Measurements from ENCODE around the gene MAP7D3.
A peak's percentile ranks its signal among the peaks of the same experiment; 100 is the strongest.

Gene MAP7D3

GRCh38 chrX:136205882-136206380, 45.3 kb downstream of the MAP7D3 start:
- DNase-seq (ENCODE audit: low spot score): no peak

- no peak for DNase-seq (ENCODE audit: low spot score)
These were observed 46.6 kb downstream of the MAP7D3 start for GRCh38 chrX:136204571-136204970.

- no peak for DNase-seq (ENCODE audit: low spot score)
These were observed 47.2 kb downstream of the MAP7D3 start for GRCh38 chrX:136203951-136204350.

- DNase-seq (ENCODE audit: low spot score): no peak
These were observed 47.8 kb downstream of the MAP7D3 start for GRCh38 chrX:136203438-136203837.

- no peak for DNase-seq (ENCODE audit: low spot score)
These were observed 48.3 kb downstream of the MAP7D3 start for GRCh38 chrX:136202889-136203288.

- DNase-seq (ENCODE audit: low spot score): no peak
These were observed 49.6 kb downstream of the MAP7D3 start for GRCh38 chrX:136201601-136202000.

DNA sequence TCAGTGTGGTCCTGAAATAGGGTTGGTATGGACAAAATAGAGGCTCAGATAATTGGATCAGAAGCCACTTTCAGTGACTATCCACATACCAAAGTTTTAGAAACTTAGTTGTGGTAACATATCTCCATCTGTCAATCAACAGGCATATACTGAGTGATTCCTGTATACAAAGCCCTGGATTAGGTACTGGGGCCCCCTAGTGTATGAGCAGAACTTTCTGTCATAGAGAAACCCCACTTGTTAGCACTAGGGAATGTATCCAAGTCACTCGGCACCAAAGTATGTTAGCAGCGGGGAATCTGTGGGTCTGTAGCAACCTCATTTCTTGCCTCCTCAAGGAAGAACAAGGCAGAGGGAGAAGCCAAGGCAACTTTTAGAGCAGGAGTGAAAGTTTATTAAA, 50.7 kb downstream of the MAP7D3 start:
- DNase-seq (ENCODE audit: low spot score): peak; percentile 14

DNA sequence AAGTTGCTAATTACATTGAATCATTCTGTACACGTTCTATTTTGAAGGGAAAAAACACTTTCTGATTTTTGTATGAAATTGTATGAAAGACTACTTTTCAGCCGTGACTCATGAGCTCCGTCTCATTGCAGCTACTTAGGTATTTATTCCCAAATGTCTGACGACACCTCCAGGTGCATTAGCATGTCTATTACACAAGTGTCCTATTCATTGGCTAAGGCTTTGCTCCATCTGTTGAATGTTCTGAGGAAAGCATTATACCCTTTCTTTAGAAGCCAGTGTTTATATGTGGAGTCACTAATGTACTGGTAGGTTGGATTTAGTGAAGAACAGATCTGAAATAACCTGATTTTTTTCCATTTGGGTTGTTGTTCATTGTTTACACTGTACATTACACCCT, 51.8 kb downstream of the MAP7D3 start:
- DNase-seq (ENCODE audit: low spot score): no peak

GRCh38 chrX:136198678-136199243, 52.4 kb downstream of the MAP7D3 start:
- DNase-seq (ENCODE audit: low spot score): no peak

GRCh38 chrX:136198010-136198409, 53.2 kb downstream of the MAP7D3 start:
- DNase-seq (ENCODE audit: low spot score): no peak

DNA sequence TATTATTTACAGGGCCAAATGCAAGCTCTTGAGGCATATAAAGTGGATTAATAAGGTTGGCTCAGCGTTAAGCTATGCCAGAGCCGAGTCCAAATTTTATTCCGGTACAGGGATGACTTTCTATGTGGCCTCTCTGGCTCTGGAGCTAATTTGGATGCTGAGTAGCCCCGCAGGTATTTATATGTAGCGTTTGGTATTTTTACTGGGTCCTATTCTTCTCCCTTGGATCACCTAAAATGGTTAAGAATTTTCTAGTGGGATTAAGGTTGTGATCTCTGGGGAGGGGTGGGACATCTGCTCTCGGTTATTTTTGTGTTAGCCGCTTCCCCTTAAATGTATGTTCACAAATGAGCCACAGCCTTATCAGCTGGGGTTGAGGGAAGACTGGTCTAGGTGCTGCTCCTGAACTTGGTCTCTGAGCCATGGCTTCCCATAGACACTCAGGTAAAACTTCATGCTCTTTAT, 54.5 kb downstream of the MAP7D3 start:
- DNase-seq (ENCODE audit: low spot score): no peak

GRCh38 chrX:136195247-136195646, 56.0 kb downstream of the MAP7D3 start:
- DNase-seq (ENCODE audit: low spot score): no peak

GRCh38 chrX:136194536-136194935, 56.7 kb downstream of the MAP7D3 start:
- DNase-seq (ENCODE audit: low spot score): no peak

DNA sequence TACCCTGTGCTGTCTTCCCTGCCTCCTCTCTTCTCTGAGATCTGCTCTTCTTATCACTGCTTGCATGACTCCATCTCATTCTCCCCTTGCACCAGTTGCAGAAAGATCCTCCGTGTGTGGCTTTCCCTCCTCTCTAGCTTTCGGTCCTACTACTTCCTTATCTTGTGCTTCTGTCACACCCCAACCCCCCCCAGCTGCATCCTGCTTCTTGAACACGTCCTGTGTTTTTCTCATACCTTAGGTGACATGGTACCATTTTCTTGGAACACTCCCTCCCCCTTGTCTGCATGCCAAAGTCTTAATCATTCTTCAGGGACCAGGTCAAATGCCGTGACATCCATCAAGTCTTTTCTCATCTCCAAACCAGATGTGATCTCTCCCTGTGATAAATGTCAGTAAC, 57.4 kb downstream of the MAP7D3 start:
- no peak for DNase-seq (ENCODE audit: low spot score)

DNA sequence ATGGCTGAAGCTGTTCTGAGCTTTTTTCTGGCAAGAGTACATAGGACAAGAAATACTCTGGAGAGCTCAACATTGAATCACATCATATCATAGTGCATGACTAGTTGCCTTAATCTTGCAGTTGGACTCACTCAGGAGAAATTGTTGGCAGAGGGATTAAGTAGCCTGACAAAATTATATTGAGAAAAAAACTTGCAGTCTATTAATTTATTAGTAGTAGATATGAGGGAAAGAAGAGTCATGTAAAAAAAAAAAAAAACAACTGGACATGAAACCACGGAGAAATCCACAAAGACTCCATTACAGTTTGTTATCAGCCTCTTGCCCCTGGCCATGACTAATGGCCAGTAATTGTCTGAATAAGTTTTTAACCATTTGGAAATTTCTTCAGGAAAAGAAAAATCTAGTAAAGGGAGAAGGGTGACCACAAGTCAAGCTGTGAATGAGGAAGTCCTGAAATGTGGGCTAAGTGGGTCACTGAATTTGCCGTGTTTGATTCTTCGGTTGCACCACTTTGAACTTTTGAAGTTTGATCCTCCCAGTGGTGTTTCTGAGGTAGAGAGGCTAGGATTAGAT, 58.3 kb downstream of the MAP7D3 start:
- DNase-seq (ENCODE audit: low spot score): no peak

DNA sequence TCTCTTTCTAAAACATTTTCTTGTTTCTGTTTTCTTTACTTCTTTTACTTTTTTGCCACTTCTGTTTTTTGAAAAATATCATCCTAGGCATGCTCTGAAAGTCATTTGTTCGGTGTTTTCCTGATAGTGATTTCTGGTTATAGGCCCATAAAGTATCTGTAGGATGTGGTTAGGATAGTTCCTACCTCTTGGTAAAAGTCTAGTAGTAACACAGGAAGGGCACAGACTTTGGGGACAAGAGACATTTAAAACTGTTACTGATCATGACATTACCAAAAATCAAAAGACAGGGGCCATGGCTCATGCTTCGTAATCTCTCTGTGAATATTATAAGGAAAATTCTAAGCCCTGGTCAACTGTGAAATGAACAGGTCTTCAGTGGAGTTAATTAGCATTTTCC, 59.1 kb downstream of the MAP7D3 start:
- DNase-seq (ENCODE audit: low spot score): no peak

GRCh38 chrX:136191171-136191570, 60.0 kb downstream of the MAP7D3 start:
- DNase-seq (ENCODE audit: low spot score): no peak

DNA sequence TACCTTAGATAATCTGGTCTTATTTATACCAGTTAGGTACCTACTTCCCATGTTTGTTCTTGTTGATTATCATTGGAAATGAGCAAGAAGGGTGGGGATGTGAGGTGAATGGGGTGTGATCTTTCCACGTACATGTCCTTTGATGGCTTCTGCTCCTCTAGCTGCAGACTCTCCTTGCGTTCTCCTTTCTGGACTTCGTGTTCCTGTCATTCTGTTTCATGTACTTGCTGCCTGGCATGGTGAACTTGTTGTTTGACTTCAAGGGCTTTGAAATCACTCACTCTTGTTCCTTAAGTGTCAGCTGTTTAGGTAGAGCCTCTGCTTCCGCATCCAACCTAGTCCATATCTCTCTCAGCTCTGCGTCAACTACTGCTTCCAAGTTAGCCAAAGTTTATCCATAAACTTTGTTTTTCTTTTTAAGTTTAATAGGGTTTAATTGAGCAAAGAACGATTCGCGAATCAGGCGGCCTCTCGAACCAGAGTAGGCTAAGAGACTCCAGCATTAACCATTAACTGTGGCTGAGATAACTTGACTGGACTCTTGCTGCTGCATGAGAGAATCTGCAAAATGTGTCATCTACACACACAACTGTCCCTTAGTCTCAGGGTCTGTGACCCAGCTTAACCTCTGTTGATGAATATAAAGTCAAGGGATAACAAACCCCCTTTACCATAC, 61.0 kb downstream of the MAP7D3 start:
- DNase-seq (ENCODE audit: low spot score): no peak

DNA sequence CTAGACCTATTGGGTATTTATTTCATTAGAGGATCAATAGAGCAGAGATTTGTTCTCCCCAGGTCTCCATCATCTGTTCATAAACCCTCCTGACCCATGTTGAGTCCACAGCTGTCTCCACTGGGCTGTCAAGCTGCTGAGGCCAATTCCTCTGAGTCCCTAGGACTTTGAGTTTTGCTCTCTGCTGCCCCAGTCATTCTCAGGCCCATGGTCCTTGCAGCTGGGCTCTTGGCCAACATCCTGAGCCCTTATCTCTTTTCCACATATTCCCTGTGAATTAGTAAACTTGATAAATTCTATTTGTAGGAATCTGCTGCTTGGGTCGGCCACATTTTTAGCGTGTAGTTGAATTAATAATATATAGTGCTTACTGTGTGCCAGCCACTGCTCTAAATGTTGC, 62.0 kb downstream of the MAP7D3 start:
- no peak for DNase-seq (ENCODE audit: low spot score)

GRCh38 chrX:136186023-136186413, 65.2 kb downstream of the MAP7D3 start:
- DNase-seq (ENCODE audit: low spot score): no peak

DNA sequence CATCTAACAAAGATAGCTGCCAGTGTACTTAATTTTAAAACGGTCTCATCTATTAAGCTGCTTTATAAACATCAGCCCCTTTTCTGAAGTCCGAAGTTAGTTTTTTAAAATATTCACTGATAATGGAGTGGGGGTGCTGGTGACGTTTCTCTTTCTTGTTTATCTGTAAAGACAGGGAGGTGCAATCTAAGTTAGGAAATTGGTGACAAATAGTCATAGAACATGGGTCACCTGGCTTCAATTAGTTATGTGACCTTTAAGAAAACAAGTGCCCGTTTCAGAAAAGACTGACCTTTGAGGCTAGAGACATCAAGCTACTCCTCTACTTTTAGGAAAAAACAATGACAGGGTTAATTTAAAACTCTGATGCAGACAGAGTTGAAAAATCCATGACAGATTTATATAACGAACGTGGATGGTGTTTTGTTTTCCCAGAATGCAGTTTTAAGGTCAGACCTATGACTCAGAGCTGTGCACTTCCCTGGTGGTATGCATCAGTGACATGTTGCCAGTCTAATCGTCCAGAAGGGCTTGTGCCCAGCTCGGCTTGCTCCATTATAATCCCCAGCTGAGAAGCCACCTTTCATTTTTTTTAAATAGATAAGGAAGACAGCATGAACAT, 65.7 kb downstream of the MAP7D3 start:
- DNase-seq (ENCODE audit: low spot score): no peak

- DNase-seq (ENCODE audit: low spot score): no peak
These were observed 67.3 kb downstream of the MAP7D3 start for GRCh38 chrX:136183917-136184316.

GRCh38 chrX:136183172-136183571, 68.0 kb downstream of the MAP7D3 start:
- DNase-seq (ENCODE audit: low spot score): no peak

All from NAMALWA (cell line).